Stimulated activated effector memory CD8-positive, alpha-beta T cell treated with anti-CD3 and anti-CD28 coated beads, Interleukin-12 subunit alpha, Interleukin-12 subunit beta, amount 100 ng/mL, for 72 hours (primary cell): ENCODE measurements around the gene NAT16.
A peak's percentile ranks its signal among the peaks of the same experiment; 100 is the strongest.
"Not testable (repeated sequence)": the region's sequence is repeated elsewhere in the genome, so short reads cannot be mapped to it uniquely, and the experiment has no call there.

Experiments used
- ATAC-seq: fragments of 150-1000 bp; cut with Tn5 transposase; 2 replicates; pipeline ENCODE4 v1.10.0; 2021
- DNase-seq, 2 donors: peaks; one replicate each; pipeline ENCODE4 v3.0.0; 2021 to 2022; ENCODE audit warnings: low spot score in 2 of 2
- H3K27ac Mint-ChIP-seq: one replicate; pipeline ENCODE4 v1.8.0; 2022; ENCODE audit warnings: mild to moderate bottlenecking, mixed read lengths
- H3K36me3 Mint-ChIP-seq: one replicate; pipeline ENCODE4 v1.8.0; 2022; ENCODE audit warnings: mild to moderate bottlenecking, mixed read lengths
- H3K4me1 Mint-ChIP-seq: one replicate; pipeline ENCODE4 v1.8.0; 2022; ENCODE audit warnings: mixed read lengths
- H3K4me3 Mint-ChIP-seq: one replicate; pipeline ENCODE4 v1.8.0; 2022; ENCODE audit warnings: mild to moderate bottlenecking, mixed read lengths
- H3K9me3 Mint-ChIP-seq: one replicate; pipeline ENCODE4 v1.8.0; 2022; ENCODE audit warnings: mixed read lengths

Gene NAT16

DNA sequence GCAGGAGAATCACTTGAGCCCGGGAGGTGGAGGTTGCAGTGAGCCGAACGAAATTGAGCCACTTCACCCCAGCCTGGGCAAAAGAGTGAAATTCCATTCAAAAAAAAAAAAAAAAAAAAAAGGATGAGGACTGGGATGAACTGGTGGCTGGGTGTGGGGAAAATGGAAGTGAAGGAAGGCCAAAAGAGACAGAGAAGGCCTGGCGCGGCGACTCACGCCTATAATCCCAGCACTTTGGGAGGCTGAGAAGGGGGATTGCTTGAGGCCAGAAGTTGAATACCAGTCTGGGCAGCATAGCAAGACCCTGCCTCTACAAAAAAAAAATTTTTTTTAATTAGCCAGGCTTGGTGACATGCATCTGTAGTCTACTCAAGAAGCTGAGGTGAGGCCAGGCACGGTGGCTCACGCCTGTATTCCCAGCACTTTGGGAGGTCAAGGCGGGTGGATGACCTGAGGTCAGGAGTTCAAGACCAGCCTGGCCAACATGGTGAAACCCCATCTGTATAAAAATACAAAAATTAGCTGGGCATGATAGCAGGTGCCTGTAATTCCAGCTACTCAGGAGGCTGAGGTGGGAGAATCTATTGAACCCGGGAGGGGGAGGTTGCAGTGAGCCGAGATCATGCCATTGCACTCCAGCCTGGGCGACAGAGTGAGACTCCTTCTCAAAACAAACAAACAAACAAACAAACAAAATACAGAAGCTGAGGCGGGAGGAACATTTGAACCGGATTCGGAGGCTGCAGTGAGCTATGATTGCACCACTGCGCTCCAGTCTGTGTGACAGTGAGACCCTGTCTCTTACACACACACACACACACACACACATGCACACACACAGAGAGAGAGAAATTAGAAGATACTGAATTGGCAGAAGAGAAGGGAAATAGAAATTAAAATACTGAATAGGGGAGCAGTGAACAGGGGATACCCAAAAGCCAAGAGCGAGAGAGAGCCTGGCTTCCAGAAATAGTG lies 47.2 kb downstream of the NAT16 start:
- DNase-seq, ATAC-seq, H3K4me3 Mint-ChIP-seq, H3K36me3 Mint-ChIP-seq, H3K9me3 Mint-ChIP-seq, H3K27ac Mint-ChIP-seq: not testable (repeated sequence)
- peaks cover 34% of the 10 kb centered on the region for H3K4me1 Mint-ChIP-seq

- Mint-ChIP-seq H3K4me1 (peaks cover 52% of the 10 kb centered on the region), H3K9me3 (no peaks in the 10 kb centered on the region), H3K27ac (no peak overlapping the region), H3K36me3 (peaks cover 4% of the 10 kb centered on the region), H3K4me3 (no peak overlapping the region)
- DNase-seq (no peak), ATAC-seq (no peak)
Measured at GRCh38 chr7:101129603-101130117, 50.4 kb downstream of the NAT16 start.

DNA sequence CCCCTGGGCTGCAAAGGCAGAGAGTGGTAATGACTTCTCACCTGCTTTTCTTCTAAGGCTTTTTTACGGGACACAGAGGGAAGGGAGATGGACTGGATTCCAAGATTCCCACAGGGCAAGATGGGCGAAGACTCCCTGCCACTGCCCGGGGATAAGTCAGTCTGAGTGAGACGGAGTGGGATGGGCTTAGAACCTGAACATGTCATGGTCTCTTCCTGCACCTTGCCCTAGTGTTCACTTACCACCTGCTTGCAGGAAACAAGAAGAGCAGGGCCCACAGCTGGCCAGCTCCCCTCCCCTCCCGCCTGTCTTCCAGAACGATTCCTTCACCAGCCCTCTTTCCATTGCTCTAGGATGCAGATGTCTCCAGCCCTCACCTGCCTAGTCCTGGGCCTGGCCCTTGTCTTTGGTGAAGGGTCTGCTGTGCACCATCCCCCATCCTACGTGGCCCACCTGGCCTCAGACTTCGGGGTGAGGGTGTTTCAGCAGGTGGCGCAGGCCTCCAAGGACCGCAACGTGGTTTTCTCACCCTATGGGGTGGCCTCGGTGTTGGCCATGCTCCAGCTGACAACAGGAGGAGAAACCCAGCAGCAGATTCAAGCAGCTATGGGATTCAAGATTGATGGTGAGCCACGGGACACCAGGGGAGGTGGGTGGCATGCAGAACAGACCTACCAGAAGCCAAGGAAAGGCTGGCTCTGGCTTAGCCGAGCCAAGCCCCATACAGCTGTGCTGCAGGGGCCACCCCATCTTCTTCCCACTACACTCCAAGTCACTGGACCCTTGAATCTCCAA lies 51.9 kb downstream of the NAT16 start:
- DNase-seq (no peak), ATAC-seq (no peak)
- no peak overlapping the region for H3K4me3 Mint-ChIP-seq
- peaks cover 43% of the 10 kb centered on the region for H3K4me1 Mint-ChIP-seq
- H3K9me3 Mint-ChIP-seq: no peaks in the 10 kb centered on the region
- no peak overlapping the region for H3K27ac Mint-ChIP-seq
- H3K36me3 Mint-ChIP-seq: peaks cover 4% of the 10 kb centered on the region

DNA sequence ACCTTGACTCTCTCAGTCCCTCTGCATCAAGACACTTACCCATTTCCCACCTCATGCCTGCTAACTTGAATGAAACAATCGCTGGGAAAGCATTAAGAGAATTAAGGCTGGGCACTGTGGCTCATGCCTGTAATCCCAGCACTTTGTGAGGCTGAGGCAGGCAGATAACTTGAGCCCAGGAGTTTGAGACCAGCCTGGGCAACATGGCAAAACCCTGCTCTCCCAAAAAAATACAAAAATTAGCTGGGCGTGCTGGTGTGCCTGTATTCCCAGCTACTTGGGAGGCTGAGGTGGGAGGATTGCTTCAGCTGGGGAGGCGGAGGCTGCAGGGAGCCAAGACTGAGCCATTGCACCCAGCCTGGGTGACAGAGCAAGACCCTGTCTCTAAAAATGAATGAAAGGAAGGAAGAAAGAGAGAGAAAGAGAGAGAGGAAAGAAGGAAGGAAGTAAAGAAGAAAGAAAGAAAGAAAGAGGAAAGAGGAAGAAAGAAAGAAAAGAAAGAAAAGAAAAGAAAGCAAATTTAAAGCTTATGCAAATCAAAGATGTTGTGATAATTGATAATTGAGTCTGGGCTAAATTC lies 52.5 kb downstream of the NAT16 start:
- no peak overlapping the region for H3K27ac Mint-ChIP-seq
- peaks cover 42% of the 10 kb centered on the region for H3K4me1 Mint-ChIP-seq
- peak overlapping the region; percentile 49 for H3K4me3 Mint-ChIP-seq
- DNase-seq (no peak), ATAC-seq (no peak)
- no peaks in the 10 kb centered on the region for H3K9me3 Mint-ChIP-seq
- H3K36me3 Mint-ChIP-seq: peaks cover 4% of the 10 kb centered on the region

DNA sequence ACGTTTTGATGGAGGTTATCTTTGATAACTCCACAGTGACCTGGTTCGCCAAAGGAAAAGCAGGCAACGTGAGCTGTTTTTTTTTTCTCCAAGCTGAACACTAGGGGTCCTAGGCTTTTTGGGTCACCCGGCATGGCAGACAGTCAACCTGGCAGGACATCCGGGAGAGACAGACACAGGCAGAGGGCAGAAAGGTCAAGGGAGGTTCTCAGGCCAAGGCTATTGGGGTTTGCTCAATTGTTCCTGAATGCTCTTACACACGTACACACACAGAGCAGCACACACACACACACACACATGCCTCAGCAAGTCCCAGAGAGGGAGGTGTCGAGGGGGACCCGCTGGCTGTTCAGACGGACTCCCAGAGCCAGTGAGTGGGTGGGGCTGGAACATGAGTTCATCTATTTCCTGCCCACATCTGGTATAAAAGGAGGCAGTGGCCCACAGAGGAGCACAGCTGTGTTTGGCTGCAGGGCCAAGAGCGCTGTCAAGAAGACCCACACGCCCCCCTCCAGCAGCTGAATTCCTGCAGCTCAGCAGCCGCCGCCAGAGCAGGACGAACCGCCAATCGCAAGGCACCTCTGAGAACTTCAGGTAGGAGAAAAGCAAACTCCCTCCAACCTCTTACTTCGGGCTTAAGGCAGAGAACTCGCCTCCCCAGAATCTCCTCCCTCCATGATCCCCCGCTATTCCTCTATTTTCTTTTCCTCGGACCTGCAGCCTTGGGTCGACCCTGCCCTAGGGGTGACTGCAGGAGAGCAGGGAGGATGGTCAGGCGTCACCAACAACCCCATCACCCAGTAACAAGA lies 53.2 kb downstream of the NAT16 start, which contains the start of gene SERPINE1:
TSS of gene SERPINE1 (plus strand) at position 454 of the 809 bp plus-strand sequence. CDS start 1,290 bp downstream, outside the sequence.
- Mint-ChIP-seq H3K27ac (peak within 1 kb of the TSS; percentile 46), H3K36me3 (peaks cover 4% of the 10 kb centered on the region), H3K4me3 (peak within 1 kb of the TSS; percentile 49), H3K4me1 (peaks cover 48% of the 10 kb centered on the region), H3K9me3 (no peaks in the 10 kb centered on the region)
- DNase-seq (peak; percentile 18 to 65), ATAC-seq (peak; percentile 87)

DNA sequence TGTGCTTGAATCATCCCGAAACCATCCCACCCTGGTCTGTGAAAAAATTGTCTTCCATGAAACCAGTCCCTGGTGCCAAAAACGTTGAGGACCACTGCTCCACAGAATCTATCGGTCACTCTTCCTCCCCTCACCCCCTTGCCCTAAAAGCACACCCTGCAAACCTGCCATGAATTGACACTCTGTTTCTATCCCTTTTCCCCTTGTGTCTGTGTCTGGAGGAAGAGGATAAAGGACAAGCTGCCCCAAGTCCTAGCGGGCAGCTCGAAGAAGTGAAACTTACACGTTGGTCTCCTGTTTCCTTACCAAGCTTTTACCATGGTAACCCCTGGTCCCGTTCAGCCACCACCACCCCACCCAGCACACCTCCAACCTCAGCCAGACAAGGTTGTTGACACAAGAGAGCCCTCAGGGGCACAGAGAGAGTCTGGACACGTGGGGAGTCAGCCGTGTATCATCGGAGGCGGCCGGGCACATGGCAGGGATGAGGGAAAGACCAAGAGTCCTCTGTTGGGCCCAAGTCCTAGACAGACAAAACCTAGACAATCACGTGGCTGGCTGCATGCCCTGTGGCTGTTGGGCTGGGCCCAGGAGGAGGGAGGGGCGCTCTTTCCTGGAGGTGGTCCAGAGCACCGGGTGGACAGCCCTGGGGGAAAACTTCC lies 54.0 kb downstream of the NAT16 start:
- H3K36me3 Mint-ChIP-seq: peaks cover 4% of the 10 kb centered on the region
- H3K4me1 Mint-ChIP-seq: peaks cover 49% of the 10 kb centered on the region
- H3K9me3 Mint-ChIP-seq: no peaks in the 10 kb centered on the region
- peak overlapping the region; percentile 46 for H3K27ac Mint-ChIP-seq
- DNase-seq (no peak), ATAC-seq (peak; percentile 51)
- peak overlapping the region; percentile 49 for H3K4me3 Mint-ChIP-seq

DNA sequence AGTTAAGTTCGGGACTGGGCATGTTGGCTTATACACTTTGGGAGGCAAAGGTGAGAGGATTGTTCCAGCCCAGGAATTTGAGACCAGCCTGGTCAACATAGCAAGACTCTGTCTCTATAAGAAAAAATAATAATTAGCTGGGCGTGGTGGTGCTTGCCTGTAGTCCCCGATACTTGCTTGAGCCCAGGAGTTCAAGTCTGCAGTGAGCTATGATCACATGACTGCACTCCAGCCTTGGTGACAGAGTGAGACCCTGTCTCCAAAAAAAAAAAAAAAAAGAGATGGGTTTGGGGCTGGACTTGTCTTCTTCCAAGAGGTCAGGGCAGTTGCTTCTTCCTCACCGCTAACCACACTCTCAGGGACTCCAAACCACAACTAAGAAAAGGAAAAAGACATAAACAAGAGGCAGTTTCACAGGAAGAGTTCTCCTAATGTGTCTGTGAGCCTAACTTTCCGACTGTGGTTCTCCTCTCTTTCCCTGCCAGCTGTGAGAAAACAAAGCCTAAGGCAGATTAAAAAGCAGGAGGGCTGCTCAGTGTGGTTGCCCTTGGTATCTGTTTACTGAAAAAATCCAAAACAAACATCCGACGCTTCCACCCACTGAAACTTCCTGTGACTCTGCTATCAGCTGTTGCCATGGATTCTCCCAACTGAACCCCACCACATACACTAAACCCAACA lies 55.6 kb downstream of the NAT16 start:
- Mint-ChIP-seq H3K27ac (no peak overlapping the region), H3K9me3 (no peaks in the 10 kb centered on the region), H3K36me3 (peaks cover under 1% of the 10 kb centered on the region), H3K4me1 (peaks cover 49% of the 10 kb centered on the region), H3K4me3 (no peak overlapping the region)
- no peak for ATAC-seq
- no peak for DNase-seq

GRCh38 chr7:101123703-101124068 lies 56.4 kb downstream of the NAT16 start:
- no peak overlapping the region for H3K27ac Mint-ChIP-seq
- DNase-seq (no peak), ATAC-seq (no peak)
- H3K36me3 Mint-ChIP-seq: no peaks in the 10 kb centered on the region
- H3K4me1 Mint-ChIP-seq: peaks cover 49% of the 10 kb centered on the region
- no peaks in the 10 kb centered on the region for H3K9me3 Mint-ChIP-seq
- no peak overlapping the region for H3K4me3 Mint-ChIP-seq

GRCh38 chr7:101122933-101123702 lies 57.0 kb downstream of the NAT16 start:
- ATAC-seq (no peak), DNase-seq (no peak)
- H3K27ac Mint-ChIP-seq: no peak overlapping the region
- peaks cover 45% of the 10 kb centered on the region for H3K4me1 Mint-ChIP-seq
- no peak overlapping the region for H3K4me3 Mint-ChIP-seq
- H3K36me3 Mint-ChIP-seq: no peaks in the 10 kb centered on the region
- H3K9me3 Mint-ChIP-seq: no peaks in the 10 kb centered on the region

- DNase-seq: no peak
- peaks cover 38% of the 10 kb centered on the region for H3K4me1 Mint-ChIP-seq
- H3K4me3 Mint-ChIP-seq: peak overlapping the region; percentile 29
- H3K9me3 Mint-ChIP-seq: no peaks in the 10 kb centered on the region
- H3K27ac Mint-ChIP-seq: peak overlapping the region; percentile 85
- no peaks in the 10 kb centered on the region for H3K36me3 Mint-ChIP-seq
- ATAC-seq: no peak
Measured at GRCh38 chr7:101121991-101122932, 57.8 kb downstream of the NAT16 start.

DNA sequence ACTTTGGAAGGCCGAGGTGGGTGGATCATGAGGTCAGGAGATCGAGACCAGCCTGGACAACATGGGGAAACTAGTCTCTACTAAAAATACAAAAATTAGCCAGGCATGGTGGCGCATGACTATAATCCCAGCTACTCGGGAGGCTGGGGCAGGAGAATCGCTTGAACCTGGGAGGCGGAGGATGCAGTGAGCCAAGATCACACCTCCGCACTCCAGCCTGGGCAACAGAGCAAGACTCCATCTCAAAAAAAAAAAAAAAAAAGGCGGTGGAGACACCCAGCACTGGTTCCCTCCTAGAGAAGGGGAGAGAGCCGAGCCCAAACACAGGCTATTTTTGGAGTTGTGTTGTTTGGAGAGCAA lies 58.5 kb downstream of the NAT16 start:
- DNase-seq, H3K36me3 Mint-ChIP-seq, ATAC-seq, H3K9me3 Mint-ChIP-seq: not testable (repeated sequence)
- H3K4me1 Mint-ChIP-seq: peaks cover 32% of the 10 kb centered on the region
- H3K4me3 Mint-ChIP-seq: peak overlapping the region; percentile 29
- H3K27ac Mint-ChIP-seq: peak overlapping the region; percentile 85
